Right ventricle myocardium superior (tissue), 1 donor: ENCODE results near the gene PRKCZ. TPM values are rescaled to one million over a fixed set of nuclear protein-coding genes. Genes with fewer than 3 reads are reported as not detected.
"Not testable (repeated sequence)": the region's sequence is repeated elsewhere in the genome, so short reads cannot be mapped to it uniquely, and the experiment has no call there.

Source experiments
- ATAC-seq: fragments of 200-7000 bp; cut with Tn5 transposase; one replicate; pipeline ENCODE4 v1.9.1; 2020; ENCODE audit warnings: mild to moderate bottlenecking; ENCODE audit not compliant: poor library complexity
- DNase-seq: peaks from one replicate; pipeline ENCODE4 v3.0.0-alpha.2; 2020
- intact Hi-C: fragments of 100-400 bp; cut with DNase I; formaldehyde crosslinking; loops from one replicate; pipeline ENCODE4 v1.11.2; 2022
- total RNA-seq: library from RNA; stranded (reverse); fragmentation: NEBNext Ultra II Directional; extraction: Animal tissue kit (Norgen Biotek cat#: 25700); gene quantifications from one replicate; pipeline ENCODE4 v1.2.1, GENCODE V29; 2021
- donor health status: DM: no; HTN: yes; CAD: no; lungs with severe emphysema.

The PRKCZ gene
- total RNA-seq, 1 donor from 2014 or later = 13.5 TPM

DNA sequence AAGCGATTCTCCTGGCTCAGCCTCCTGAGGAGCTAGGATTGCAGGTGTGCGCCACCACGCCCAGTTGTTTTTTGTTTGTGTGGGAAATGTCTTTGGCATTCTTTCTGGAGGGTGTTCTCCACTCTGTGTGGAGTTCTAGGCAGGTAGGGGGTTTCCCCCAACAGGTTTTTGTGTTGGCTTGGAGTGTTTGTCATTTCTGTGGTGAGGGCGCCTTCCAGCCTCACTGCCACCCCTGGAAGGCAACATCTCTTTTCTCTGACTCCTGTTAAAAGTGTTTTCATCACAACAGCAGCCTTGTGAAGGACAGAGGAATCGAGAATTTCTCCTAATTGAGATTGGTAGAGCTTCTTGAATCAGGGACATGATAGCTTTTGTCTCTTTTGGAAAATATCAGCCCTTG lies 69.7 kb downstream of the PRKCZ start:
- intact Hi-C loops = no loop called here
- DNase-seq = no peak
- ATAC-seq = no peak

GRCh38 chr1:2121101-2121691 lies 71.0 kb downstream of the PRKCZ start:
- ATAC-seq = no peak
- intact Hi-C loops = no loop called here
- peak; percentile 20 for DNase-seq

GRCh38 chr1:2121794-2122193 lies 71.6 kb downstream of the PRKCZ start:
- intact Hi-C loops, DNase-seq, ATAC-seq: not testable (repeated sequence)

DNA sequence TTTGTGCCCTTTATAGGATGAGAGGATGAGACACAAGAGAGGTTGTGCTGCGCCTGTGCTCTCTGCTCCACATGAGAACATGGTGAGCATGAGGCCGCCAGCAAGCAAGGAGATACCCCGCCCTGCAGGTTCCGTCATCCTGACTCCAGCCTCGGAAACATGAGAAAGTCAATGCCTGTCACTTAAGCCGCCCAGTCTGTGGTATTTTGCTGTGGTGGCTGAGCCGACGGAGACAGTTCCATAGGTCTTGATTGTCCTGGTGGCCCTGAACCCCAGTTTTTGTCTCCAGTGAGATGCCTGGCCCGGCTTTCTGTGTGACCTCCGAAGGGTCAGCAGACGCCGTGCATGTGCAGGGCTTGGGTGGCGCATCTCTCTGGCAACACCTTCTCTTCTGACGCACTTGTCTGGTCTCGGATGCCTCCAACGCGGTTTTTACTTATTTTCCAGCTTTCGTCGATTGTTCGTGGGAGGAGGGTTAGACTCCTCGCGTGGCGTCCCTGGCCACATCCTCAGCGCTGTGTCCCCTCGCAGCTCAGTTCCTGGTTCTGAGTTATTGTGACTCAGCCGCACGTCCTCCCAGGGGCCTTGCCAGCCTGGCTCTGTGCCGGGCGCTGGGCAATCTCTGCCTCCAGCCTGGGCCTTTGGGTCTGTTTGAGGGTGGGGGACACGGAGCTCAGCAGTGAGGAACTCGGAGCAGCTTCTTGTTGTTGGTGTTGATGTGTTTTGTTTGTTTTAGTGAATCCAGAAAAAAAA lies 74.4 kb downstream of the PRKCZ start:
- intact Hi-C loops = no loop called here
- DNase-seq (peak; percentile 27), ATAC-seq (no peak)

DNA sequence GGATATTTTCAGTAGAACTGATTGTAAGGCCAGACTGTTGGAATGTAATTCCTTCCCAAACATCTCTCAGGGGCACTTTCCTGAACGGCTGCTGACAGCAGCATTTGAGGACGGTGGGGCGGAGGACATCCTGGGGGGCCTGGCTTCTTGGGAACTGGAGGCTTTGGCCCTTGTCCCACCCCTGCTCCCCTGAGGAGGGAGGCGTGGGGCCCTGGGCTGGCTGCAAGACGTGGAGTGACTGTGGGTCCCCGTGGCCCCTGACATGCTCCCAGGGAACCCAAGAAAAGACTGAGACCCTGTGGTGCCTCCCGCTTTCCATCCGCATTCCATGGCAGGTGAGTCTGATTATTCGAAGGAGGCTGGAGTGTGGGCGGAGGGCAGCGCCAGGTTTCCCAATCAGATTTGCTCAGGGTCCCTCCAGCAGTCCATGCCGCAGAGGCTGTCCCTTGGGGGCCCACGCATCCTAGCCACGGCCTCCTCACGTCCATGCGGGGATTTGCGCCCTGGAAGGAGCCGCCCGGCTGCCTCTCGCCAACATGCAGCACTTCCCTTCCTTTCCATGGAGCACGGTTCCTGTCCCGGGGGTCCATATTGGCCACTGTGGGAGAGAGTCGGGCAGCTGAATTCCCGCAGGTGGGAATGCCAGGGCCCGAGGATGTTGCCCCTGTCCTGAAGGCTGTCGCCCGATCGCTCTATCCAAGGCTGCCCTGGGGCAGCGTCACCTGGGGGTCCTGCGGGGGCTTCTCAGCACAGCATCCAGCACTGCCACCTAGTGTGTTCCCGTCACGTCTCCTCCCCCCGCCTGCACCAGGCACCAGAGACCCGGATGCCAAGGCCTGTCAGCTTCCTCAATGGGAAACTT lies 75.4 kb downstream of the PRKCZ start:
- peak; percentile 30 for DNase-seq
- intact Hi-C loops = no loop called here
- no peak for ATAC-seq

DNA sequence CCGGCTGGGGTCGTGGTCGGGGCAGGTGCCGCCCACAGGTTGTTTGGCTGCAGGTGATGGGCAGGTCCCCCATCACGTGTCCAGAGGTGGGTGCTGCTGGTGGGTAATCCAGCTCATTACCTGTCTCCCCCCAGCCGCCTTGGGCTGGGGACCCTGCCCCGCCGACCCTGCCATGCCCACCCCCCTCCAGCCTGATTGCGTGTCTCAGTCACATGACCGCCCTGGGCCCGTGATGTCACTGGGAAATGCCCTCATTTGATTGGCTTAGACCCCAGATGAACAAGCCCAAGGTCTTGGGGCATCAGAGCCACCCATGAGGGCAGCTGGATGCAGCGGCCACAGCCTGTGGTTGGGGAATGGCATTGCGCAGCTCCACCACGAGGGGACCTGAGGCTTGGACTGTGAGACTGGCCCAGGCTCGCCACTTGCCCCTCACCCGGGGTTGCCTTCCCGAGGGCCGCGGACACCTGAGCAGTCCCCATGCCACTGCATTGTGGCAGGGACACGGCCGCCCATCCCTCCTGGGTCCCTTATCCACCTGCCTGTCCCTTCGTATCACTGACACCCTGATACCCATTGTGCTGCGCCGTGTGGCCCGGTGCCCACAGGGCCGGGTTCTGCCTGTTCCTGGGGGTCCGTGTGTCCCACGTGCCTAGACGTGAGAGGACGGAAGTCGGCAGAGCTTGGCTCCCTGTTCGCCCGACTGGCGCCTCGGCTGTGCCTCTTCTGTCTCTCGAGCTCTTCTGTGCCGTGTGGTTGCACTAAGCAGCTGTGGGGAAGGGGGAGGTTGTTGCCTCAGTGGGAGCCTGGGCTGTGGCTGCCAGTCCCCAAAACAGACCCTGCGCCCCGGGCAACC lies 76.3 kb downstream of the PRKCZ start:
- no peak for ATAC-seq
- intact Hi-C loops = no loop called here
- DNase-seq = peak; percentile 32

GRCh38 chr1:2127187-2128145 lies 77.3 kb downstream of the PRKCZ start:
- peak; percentile 72 for ATAC-seq
- intact Hi-C loops = no loop called here
- peak; percentile 64 for DNase-seq

- ATAC-seq (no peak), DNase-seq (peak; percentile 39)
- intact Hi-C loops = no loop called here
Observed at GRCh38 chr1:2128189-2128901, 78.1 kb downstream of the PRKCZ start.

- intact Hi-C loops = no loop called here
- no peak for ATAC-seq
- DNase-seq = no peak
Observed at GRCh38 chr1:2129256-2129943, 79.2 kb downstream of the PRKCZ start.

DNA sequence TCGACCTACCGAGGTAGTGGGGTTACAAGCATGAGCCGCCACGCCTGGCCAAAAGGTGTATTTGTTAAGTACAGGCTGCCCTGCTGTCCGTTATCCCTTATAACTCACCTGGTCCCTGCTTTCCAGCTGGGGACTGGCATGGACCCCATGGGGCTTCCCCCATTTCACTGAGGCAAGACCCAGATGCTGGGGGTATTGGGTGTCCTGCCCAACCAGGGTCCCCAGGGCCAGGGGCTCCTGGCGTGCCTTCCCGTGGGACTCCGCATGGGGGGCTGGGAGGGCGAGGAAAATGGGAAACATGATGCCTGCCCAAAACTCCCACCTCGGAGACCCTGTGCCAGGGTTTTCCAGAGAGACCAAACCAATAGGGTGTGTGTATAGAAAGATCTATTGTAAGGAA lies 79.9 kb downstream of the PRKCZ start:
- intact Hi-C loops = no loop called here
- DNase-seq (peak; percentile 37), ATAC-seq (no peak)

- DNase-seq = peak; percentile 38
- no peak for ATAC-seq
- intact Hi-C loops = no loop called here
Observed at GRCh38 chr1:2130871-2131289, 80.7 kb downstream of the PRKCZ start.

GRCh38 chr1:2132222-2133038 lies 82.2 kb downstream of the PRKCZ start:
- intact Hi-C loops = no loop called here
- DNase-seq = peak; percentile 56

DNA sequence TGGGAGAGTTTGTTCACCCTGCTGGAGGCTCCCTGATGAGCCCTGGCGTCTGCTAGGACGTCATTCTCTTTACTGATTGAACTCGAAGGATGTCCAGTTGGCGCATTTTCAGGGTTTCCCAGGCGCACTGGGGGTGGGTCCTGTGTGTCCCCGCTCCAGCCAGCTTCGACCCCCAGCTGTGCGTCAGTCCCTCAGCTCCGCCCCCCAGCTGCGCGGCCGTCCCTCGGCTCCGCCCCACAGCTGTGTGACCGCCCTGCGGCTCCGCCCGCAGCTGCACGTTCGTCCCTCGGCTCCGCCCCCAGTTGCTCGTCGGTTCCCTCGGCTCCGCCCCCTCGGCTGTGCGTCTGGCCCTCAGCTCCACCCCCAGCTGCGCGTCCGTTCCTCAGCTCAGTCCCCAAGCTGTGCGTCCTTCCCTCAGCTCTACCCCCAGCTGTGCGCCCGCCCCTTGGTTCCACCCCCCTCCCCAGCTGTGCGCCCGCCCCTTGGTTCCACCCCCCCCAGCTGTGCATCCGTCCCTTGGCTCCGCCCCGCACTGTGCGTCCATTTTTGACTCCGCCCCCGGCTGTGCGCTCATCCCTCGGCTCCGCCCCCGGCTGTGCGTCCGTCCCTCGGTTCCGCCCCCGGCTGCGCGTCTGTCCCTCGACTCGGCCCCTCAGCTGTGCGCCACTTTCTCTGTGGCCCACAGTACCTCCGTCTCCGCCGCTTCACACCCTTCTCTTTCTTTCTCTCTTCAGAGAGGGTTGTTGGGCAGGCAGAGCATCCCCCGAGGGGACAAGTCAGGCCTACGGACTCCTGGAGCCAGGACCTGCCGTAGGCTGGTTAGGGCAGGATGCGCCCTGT lies 83.0 kb downstream of the PRKCZ start:
- DNase-seq (peak; percentile 99), ATAC-seq (peak; percentile 93)
- intact Hi-C loops = no loop called here

More at GRCh38 chr1:2132222-2133038, 82.2 kb downstream of the PRKCZ start:
- peak; percentile 25 for ATAC-seq

DNA sequence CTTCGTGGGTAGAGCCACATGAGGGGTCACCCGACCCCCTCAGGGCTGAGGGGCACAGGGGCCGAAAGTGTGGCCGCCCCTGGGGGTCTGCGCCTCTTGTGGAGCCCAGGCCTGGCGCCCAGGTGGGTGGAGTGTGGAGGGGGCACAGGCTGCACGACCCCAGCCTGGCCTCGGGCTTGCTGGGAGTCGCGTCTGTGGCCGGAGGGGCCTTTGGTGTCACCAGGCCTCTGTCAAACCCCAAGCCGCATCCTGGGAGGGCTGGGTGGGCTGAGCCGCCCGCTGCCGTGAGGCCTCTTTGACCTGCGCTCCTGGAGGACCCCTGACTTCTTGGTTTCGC lies 83.6 kb downstream of the PRKCZ start:
- ATAC-seq = no peak
- intact Hi-C loops = no loop called here
- DNase-seq = no peak

DNA sequence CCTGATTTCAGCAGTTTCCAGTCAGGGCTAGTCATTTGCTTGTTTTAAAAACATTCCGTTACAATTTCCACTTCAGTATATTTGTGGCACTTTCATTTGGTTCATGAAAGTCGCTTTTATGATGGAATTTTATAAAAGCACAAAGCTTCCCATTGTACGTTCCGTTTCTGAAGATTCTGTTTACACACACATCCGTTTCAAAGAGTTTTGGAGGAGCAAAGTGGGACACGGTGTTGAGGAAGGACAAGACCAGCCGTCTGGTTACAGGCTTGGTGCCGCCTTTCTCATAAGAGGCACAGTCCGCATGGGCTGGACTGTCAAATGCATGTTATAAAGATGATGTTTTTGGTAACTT lies 84.0 kb downstream of the PRKCZ start:
- no peak for DNase-seq
- intact Hi-C loops = no loop called here
- no peak for ATAC-seq
